SK-N-SH treated with all-trans-retinoic acid at 6 μM for 48 hours (cell line): ENCODE results near the gene PCDH10.

Experiments used
- CSRNP3 ChIP-seq: fragments of 250-450 bp; sonication (Bioruptor Pico); IDR thresholded peaks from 2 replicates; pipeline ENCODE4 v1.5.1; 2021; ENCODE audit warnings: mild to moderate bottlenecking, moderate library complexity
- ZFP30 ChIP-seq: fragments of 450-650 bp; formaldehyde crosslinking; IDR thresholded peaks from 2 replicates; pipeline ENCODE4 v1.5.0; 2022; ENCODE audit warnings: mild to moderate bottlenecking, moderate library complexity
- ZNF70 ChIP-seq: fragments of 450-650 bp; formaldehyde crosslinking; IDR thresholded peaks from 2 replicates; pipeline ENCODE4 v1.5.0; 2020; ENCODE audit warnings: mild to moderate bottlenecking, moderate library complexity

- TF ChIP-seq ZFP30 (CRISPR knock-in tag) (no peak), ZNF70 (CRISPR knock-in tag) (no peak), CSRNP3 (CRISPR knock-in tag) (no peak)
Measured at GRCh38 chr4:133208694-133209285, 59.7 kb downstream of the PCDH10 start.
